HL-60/S4 treated with phorbol 12-myristate 13-acetate at 8.2 ng/mL for 4 days and 3 days (cell line): Measurements from ENCODE around the gene OSBPL8.
"Not testable (repeated sequence)": the region's sequence is repeated elsewhere in the genome, so short reads cannot be mapped to it uniquely, and the experiment has no call there.

ENCODE experiments used
- in situ Hi-C: fragments of 300-500 bp; cut with MboI; formaldehyde crosslinking; loops from 2 replicates; pipeline ENCODE4 v1.15.0; 2022; ENCODE audit warnings: low sequenced_read_pairs

Gene OSBPL8

DNA sequence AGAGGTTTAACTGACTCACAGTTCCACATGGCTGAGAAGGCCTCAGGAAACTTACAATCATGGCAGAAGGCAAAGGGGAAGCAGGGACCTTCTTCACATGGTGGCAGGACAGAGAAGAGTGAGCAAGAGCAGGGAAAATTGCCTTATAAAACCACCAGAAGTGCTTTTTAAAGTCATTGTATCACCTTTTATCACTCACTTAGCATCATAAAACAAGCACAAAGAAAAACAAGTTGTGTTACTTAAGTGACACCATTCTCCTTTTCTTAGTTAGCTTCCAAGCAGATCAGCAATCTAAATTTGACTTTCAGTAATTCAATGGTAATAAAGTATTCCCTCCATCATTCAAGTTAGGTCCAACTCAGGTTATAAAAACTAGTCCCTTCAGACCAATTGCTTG lies 28.5 kb downstream of the OSBPL8 start:
- in situ Hi-C loops = no loop called here

DNA sequence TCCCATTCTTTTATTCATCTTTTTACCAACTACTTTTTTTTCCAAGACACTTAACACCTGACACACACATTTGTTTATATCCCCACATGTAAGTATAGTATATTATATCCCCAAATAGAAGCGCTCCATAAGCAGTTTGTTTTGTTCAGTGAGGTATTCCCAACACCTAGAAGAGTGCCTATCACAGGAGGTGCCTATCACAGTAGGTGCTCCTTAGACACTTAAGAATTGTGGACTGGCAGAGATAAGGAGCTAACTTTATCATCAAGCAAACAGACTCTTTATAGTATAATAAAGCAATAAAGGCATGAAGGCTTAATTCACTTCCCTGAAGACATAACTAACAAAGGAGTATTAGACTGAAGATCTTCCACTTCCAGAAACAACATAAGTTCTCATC lies 29.1 kb downstream of the OSBPL8 start:
- in situ Hi-C loops = no loop called here

DNA sequence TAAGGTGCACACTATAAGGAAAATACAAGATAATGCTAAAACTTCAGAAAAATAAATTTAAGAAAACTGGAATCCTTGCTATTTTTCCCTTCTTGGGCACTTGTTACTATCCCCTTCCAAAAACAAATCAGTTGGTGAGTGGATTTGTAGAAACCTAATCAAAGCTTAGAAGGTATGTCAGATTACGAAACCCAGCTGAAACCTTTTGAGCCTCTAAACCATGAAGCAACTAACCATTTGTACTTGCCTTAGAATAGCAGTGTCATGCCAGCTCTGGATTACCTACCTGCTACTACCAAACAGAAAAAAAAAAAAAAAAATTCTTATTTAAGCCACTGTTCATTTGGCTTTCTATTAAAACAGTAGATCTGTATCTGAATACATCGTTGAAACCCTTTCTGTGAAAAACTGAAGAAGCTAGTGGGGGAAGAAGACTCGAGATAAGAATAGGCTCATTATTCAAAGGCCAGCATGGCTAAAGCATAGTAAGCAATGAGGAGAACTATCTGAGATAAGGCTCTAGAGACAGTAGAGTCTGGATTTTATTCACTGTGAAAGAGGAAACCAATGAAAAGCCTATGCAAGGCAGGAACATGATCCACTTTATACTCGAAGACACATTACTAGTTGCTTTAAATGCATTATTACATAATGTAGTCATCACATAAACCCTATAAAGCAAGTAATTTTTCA lies 30.2 kb downstream of the OSBPL8 start:
- in situ Hi-C loops = no loop called here

DNA sequence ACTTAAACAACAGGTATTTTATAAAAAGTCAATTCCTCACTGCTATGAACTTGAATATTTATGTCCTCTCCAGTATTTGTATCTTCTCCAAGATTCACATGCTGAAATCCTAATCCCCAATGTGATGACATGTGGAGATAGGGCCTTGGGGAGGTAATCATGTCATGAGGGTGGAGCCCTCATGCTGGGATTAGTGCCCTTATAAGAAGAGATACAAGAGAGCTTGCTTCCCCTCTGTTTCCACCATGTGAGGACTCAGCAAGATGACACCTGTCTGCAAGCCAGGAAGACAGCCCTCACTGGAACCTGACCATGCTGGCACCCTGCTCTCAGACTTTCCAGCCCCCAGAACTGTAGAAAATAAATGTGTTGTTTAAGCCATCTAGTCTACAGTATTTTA lies 36.2 kb downstream of the OSBPL8 start:
- in situ Hi-C loops = no loop called here

DNA sequence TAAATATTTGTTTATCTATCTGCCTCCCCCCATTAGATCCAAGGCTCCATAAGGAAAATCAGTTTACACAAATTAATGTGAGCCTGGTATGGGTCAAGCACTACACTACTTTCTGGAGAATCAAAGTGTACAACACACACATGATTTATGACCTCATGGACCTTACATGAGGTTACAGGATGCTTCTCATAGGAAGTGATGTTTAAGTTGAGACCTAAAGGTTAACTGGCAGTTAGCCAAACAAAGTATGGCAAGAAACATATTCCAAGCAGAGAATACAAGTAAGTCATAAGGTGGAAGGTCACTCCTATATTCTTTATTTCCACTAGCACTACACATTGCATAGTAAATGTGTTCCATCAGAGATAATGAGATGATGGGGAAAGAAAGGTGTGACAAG lies 39.2 kb downstream of the OSBPL8 start:
- in situ Hi-C loops = no loop called here

DNA sequence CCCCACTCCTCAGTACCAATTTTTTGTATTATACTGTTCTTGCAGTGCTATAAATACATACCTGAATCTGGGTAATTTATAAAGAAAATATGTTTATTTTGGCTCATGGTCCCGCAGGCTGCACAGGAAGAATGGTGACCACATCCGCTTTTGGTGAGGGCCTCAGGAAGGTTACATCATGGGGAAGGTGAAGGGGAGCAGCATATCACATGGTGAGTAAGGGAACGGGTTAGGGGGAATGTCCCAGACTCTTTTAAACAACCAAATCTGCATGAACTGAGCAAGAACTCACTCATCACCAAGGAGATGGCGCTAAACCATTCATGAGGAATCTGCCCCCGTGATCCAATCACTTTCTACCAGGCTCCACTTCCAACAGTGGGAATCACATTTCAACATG lies 40.0 kb downstream of the OSBPL8 start:
- in situ Hi-C loops = no loop called here

DNA sequence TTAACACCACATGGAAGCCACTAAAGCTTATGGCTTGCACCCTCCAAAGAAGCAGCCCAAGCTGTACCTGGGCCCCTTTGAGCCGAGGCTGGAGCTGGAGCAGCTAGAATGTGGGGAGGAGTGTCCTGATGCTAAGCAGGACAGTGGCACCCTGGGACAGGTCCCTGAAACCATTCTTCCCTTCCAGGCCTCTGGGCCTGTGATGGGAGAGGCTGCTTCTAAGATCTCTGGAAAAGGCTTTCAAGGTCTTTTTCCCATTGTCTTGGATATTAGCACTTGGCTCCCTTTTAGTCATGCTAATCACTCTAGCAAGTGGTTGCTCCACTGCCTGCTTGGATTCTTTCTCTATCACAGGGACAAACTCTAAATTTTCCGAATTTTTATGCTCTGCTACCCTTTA lies 40.9 kb downstream of the OSBPL8 start:
- in situ Hi-C loops = no loop called here

DNA sequence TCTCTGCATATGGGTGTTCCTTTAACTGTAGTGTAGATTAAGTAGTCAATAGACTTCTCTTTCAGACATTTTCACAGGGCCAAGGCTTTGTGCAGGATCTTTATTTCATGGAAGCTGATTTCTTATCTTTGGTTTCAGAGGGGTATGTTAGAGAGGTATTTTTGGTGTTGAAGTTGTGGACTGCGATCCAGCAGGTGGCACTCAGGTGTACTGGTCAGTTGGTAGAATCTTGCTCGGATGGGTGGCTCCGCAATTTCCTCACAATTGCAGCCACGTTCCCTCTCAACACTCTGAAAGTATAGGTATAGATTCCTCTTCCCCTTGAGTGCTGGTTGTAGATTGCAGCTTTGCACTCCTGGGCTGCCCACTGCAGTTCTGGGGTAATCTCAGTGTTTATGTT lies 44.3 kb downstream of the OSBPL8 start:
- in situ Hi-C loops = no loop called here

DNA sequence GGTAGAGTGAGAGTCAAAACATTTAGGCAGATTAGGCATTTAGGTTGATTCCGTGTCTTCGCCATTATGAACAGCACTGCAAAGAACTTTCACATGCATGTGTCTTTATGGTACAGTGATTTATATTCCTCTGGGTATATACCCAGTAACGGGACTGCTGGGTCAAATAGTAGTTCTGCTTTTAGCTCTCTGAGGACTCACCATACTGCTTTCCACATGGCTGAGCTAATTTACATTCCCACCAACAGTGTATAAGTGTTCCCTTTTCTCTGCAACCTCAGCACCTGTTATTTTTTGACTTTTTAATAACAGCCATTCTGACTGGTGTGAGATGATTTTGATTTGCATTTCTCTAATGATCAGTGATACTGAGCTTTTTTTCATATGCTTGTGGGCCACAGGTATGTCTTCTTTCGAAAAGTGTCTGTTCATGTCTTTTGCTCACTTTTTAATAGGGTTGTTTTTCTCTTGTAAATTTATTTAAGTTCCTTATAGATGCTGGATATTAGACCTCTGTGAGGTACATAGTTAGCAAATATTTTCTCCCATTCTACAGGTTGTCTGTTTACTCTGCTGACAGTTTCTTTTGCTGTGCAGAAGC lies 48.4 kb downstream of the OSBPL8 start:
- in situ Hi-C loops = not testable (repeated sequence)

DNA sequence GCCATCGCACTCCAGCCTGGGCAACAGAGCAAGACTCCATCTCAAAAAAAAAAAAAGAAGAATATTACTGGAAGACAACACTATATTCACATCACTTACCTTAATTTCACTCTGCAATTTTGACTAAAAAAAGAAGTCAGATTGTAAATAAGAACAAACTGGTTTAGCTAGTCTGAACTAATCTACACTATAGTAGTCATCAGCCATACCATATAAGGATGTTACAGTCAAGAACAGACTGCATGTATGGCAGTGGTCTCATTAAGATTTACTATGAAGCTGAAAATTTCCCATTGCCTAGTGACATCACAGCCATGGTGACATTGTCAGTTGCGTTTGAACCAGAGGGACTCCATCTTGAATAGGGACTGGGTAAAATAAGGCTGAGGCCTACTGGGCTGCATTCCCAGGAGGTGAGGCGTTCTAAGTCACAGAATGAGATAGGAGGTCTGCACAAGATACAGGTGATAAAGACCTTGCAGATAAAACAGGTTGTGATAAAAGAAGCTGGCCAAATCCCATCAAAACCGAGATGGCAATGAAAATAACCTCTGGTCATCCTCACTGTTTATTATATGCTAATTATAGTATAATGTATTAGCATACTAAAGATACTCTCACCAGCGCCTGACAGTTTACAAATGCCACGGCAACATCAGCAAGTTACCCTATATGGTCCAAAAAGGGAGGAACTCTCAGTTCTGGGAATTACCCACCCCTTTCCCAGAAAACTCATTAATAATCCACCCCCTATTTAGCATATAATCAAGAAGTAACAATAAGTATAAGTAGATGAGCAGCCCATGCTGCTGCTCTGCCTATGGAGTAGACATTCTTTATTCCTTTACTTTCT lies 51.2 kb downstream of the OSBPL8 start:
- in situ Hi-C loops = no loop called here

DNA sequence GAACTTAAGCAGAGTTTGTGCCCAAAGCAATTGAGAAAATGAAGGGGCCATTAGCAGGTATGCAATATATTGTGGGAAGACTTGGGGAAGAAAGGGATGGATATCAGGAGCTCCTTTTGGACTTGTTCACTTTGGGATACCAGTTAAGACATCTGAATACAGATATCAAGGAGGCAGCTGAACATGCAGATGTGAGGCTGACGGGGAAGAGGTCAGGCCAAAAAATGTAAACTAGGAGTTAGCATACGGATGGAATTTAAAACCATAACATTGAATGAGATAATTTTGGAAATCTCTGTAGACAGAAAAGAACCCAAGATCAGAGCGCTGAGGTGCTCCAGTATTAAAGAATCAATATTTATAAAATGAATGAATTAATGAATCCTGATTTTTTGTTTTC lies 53.4 kb downstream of the OSBPL8 start:
- in situ Hi-C loops = no loop called here

DNA sequence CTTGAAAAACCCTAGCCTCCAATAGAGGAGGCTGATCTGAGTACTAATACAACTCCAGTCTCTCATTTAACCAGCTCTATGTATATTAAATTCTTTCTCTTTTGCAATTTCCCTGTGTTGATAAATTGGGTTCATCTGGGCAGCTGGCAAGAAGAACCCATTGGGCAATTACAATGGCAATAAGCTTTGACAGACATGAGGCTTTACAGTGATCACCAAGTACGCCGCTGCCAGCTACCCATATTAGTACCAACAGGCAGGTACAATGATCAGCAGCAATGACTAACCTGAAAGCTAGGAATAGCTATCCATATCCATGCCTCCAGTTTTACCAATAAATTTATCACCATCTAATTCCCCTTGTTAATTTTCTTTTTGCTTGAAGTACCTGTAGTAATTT lies 54.5 kb downstream of the OSBPL8 start:
- in situ Hi-C loops = no loop called here

DNA sequence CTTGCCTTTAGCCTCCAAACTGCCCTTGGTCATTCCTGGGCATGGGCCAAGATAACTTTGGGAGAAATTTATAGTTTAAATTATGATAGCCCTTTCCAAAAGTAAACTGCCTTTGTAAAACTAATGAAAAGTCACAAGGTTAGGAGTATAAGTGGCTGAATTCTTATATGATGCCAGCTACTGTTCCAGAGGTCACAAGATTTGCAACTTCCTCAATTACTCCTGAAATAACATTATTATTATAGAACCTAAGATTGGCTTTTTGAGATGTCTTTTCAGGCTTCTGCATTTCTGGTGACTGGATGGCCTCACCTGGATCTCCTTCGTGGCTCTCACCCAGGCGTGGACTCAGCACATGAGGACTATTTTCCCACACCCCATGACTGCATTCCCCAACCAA lies 55.0 kb downstream of the OSBPL8 start:
- in situ Hi-C loops = no loop called here

DNA sequence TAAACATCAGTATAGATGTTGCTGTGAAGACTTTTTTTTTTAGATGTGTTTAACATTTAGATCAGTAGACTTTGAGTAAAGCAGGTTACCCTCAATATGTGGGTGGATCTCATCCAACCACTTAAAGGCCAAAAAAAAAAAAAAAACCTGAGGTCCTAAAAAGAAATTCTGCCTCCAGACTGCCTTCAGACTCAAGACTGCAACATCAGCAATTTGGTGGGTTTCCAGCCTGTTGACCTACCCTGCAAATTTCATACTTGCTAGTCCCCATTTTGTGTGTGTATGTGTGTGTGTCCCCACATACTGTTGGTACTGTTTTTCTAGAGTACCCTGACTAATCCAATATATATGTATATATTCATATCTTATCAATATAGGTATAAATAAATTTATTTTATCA lies 55.6 kb downstream of the OSBPL8 start:
- in situ Hi-C loops = no loop called here

DNA sequence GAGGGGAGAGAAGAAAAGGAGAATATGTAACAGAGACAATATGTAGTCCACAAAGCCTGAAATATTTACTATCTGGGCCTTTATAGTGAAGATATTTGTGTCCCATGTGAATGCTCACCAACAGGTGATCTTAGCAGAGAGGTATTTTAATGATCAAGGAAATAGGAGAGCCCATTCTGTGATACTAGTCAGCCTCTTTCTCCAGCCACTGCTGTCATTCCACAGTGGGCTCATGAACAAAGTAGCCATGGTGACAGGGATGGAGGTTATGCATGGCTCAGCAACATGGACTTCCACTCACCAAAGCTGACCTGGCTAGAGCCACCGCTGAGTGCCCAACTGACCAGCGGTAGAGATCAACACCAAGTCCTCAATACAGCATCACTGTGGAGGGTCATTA lies 58.2 kb downstream of the OSBPL8 start:
- in situ Hi-C loops = no loop called here

DNA sequence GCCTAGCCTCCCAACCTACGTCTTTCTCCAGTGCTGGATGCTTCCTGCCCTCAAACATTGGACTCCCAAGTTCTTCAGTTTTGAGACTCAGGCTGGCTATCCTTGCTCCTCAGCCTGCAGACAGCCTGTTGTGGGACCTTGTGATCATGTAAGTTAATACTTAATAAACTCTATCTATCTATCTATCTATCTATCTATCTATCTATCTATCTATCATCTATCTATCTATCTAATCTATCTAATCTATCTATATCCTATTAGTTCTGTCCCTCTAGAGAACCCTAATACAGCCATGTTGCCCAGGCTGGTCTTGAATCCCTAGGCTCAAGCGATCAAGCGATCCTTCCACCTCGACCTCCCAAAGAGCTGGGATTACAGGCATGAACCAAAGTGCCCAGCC lies 60.4 kb downstream of the OSBPL8 start:
- in situ Hi-C loops = not testable (repeated sequence)

DNA sequence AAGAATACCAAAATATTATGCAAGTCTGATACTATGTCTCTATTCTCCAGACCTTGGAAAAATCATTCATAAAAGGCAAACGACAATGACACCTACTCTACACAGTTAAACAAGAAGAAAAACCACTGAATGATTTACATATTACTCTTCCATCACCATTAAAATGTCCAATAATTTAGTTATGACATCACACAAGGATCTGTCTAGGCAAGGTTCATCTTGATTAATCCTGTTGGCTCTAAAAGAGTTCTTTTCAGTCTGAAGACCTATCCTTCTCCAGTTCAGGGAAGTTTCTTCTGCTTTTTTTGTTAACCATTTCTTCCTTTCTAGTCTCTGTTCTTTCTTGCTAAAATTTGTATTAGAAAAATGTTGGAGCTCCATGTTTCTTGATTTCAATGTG lies 64.0 kb downstream of the OSBPL8 start:
- in situ Hi-C loops = no loop called here

DNA sequence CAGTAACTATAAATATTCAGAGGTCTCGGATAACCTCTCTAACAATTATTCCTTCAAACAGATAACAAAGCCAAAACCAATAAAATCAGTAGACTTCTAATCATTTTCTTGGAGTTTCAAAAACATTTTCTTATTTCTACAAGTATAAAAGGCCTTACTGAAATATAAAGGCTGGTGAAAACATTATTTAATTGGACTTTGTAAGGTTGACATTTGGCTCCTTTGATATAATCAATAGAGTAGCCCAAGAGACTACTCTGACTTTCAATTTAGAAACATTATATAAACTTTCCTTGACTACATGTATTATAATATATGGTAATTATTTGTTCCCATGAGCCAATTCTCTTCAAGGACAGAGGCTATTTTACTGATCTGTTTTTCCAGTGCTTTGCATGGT lies 68.3 kb downstream of the OSBPL8 start:
- in situ Hi-C loops = no loop called here

DNA sequence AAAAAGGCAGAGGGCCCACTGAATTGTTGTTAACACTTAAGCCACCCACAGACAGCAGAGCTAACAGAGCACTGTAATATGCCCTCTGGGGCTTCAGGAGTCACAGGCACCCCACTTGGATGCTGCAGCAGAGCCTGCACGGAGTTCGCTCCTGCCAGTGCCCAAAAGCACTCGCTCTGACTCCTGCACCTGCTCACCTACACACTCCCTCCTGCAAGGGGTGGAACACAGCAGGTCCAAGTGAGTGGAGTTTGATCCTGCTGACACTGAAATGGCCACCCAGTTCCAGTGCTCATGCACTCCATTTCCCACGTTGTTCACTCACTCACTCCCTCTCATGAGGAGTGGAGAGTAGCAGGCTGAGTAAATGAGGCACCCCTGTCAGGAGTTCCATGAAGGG lies 68.8 kb downstream of the OSBPL8 start:
- in situ Hi-C loops = no loop called here

DNA sequence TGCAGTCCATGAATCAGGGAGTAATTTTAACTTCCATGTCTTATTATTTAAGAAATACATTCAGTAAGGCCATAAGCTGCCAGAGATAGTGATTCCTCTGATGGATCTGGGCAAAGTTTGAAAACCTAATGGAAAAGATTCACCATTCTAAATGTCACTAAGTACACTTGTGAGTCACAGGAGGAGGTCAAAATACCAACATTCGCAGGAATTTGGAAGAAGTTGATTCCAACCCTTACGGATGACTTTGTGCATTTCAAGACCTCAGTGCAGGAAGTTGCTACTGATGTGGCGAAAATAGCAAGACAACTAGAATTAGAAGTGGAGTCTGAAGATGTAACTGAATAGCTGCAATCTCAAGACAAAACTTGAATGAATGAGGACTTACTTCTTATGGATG lies 69.8 kb downstream of the OSBPL8 start:
- in situ Hi-C loops = no loop called here

DNA sequence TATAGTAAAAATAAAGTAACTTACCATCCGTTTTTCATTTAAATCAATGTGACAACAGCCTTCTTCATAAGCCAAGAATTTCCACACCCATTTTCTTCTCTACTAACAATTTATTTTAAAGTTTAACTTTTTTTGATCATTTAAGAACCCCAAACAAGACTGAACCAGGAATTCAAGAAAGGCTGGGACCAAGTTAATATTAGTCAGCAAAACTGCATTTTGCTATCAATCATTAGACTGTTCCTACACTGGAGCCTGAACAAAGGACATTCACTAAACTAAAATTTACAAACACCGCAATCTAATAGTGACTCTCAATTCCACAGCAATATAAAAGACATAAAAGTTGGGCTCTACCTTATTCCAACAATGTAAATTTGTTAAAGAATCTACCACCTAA lies 73.6 kb downstream of the OSBPL8 start:
- in situ Hi-C loops = no loop called here

DNA sequence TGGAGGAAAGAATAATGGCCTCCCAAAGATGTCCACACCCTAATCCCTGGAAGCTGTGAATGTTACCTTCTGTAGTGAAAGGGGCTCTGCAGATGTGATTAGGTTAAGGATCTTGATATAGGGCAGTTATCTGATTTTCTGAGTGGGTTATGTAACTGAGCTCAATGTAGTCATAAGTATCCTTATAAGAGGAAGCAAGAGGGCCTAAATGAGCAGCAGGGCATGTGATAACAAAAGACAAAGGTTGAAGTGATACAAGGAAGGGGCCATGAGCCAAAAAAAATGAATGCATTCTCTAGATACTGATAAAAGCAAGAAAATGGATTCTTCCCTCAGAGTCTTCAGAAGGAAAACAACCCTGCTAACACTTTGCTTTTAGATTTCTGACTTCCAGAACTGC lies 78.8 kb downstream of the OSBPL8 start:
- in situ Hi-C loops = no loop called here
